ENCODE measurements around the gene MACO1.
A peak's percentile ranks its signal among the peaks of the same experiment; 100 is the strongest.
"Not testable (repeated sequence)": the region's sequence is repeated elsewhere in the genome, so short reads cannot be mapped to it uniquely, and the experiment has no call there.

MACO1 gene, protein sequence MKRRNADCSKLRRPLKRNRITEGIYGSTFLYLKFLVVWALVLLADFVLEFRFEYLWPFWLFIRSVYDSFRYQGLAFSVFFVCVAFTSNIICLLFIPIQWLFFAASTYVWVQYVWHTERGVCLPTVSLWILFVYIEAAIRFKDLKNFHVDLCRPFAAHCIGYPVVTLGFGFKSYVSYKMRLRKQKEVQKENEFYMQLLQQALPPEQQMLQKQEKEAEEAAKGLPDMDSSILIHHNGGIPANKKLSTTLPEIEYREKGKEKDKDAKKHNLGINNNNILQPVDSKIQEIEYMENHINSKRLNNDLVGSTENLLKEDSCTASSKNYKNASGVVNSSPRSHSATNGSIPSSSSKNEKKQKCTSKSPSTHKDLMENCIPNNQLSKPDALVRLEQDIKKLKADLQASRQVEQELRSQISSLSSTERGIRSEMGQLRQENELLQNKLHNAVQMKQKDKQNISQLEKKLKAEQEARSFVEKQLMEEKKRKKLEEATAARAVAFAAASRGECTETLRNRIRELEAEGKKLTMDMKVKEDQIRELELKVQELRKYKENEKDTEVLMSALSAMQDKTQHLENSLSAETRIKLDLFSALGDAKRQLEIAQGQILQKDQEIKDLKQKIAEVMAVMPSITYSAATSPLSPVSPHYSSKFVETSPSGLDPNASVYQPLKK

DNA sequence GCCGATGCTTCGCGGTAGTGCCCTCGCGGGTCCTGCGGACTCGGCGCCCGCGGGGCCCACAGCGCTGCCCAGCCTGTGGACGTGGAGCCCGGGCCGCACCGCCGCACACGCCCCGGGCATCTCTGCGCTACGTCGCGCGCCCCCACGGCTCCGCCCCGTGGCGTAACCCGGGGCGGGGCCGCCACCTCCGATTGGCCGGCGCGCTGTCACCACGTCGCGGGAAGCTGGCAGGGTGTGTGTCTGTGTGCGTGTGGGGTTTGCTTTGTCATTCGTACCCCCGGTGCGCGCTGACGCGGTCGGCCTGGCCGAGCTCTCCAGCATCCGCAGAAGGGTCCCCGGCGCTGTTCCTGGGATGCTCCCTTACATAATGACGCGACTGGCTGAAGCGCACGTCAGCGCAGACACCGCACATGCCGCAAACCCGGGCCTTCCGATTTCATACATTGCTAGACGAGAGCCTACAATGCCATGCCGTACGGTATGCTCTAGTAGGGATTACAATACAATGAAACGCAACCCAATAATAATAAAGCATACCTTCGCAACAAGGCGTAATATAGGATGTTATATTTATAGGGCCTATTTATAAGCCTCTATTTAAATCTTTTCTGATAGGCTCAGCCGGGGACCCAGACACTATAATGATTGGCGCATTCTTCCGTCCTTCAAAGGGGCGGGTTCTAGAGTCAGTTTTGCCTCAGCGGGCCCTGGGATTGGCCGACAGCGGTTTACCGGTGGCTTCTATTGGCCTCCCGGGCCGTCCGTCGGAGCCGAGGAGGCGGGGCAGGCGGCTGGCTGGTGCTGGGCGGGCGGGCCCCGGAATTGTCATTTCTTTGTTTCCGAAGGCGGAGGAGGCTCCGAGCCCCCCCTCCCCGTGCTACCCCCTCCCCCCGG lies at the start of gene MACO1:
Gene MACO1 (plus strand): TSS at position 825 of the 894 bp plus-strand sequence. CDS start 202 bp downstream, outside the sequence.
- peak; percentile 91 to 96 (median 95) for DNase-seq (ENCODE audit: low read depth in 2 of 3, low spot score in 2 of 3)

DNA sequence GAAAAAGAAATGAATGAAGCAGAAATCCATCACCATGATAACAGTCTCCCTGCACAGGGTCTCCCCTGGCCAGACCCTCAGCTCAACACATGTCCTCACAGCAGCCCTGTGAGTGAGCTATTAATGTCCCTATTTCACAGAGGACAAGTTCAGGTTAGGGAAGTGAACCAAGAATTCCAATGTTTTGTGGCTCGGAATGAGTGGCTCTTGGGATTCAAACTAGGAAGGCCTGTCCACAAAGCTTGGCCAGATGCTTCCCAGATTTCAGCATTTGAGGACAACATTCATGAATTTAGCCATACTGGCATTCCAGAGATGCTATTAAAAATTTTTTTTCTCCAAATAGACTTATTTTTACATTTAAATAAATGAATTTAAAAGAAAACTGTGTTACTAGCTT lies 48.2 kb upstream of the MACO1 start:
- not testable (repeated sequence) for DNase-seq (ENCODE audit: low read depth in 2 of 3, low spot score in 2 of 3)

DNA sequence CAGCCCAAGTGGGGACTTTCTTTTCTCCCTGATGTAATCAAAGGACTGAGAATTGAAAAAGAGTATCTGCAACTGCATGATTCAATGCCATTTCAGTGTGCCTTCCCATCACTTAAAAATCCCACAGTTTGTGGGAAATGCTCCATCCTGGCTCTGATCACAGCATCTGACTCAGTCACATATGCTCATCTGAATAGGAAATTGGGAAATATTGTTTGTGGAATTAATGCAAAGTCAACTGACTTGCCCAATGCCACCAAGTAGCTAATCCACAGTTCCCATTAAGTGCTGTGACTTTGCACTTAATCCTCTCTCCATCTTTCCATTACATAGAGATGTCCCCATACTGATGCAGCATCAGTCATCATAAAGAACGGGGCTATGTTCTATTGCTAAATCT lies 47.6 kb upstream of the MACO1 start:
- not testable (repeated sequence) for DNase-seq (ENCODE audit: low read depth in 2 of 3, low spot score in 2 of 3)

DNA sequence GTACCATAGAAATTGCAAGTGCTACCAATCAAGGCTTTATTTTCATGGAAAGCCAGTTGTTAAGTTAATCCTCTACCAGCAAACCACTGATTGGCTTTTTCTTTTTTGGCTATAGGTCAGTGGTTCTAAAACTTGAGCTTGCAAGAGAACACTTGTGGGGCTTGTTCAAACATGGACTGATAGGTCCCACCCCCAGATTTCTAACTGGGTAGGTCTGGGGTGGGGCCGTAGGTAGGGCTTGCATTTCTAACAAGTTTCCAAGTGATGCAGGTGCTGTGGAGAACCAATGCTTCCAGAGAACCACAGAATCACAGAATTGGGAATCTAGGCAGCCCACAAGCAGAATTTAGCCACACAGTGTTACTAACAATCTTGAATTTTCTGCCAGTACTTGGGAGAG lies 46.8 kb upstream of the MACO1 start:
- DNase-seq (ENCODE audit: low read depth in 2 of 3, low spot score in 2 of 3) = not testable (repeated sequence)

DNA sequence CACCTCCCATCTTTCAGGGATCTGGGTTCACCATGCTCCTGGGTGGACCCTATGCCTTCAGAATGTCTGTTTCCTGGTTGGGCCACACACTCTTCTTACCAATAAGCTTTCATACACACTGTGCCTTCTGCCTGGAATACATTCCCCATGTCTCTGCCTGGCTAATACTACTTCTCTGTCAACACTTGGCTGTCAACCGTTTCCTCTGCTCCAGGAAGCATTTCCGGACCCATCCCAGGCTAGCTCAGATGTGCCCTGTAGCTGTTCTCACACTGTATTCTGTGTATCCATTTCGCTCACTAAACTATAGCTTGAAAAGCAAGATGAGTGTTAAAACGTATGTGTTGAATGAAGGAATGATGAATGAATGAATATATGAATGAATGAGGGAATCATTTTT lies 43.6 kb upstream of the MACO1 start:
- not testable (repeated sequence) for DNase-seq (ENCODE audit: low read depth in 2 of 3, low spot score in 2 of 3)

DNA sequence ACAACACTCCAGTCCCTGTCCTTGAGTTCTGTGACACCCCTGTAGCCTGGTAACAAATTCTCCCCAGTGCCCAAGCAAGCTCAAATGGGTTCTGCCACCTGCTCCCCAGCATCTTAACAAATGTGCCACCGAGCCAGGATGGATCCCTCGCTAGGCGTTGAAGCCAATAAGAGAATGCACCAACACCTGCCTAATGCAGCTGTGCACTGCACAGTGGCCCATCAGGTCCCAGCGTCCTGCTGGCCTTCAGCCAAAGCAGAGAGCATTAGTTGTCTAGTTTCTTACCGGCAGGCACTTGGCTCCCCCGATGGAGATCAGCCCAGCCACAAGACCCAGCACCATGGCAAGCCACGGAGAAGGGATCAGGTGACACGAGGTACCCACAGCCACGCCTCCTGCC lies 42.0 kb upstream of the MACO1 start:
- not testable (repeated sequence) for DNase-seq (ENCODE audit: low read depth in 2 of 3, low spot score in 2 of 3)

DNA sequence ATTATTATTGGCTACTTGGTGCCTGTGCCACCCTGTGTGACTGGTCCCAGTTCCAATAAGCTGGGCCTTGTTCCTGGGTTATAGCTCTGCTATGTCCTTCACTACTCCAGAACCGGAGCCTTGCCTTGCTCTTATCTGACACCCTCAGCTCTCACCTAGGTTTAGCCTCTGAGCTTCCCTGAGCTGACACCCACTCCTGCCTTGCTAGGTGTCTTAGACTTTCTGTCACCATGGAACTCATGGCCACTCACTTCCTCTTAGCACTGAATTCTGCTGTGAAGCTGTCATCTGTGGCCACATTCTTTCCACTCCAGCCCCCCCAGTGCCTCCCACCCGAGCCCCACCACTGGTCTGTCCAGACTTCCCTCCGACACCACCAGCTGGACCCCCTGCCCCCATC lies 41.0 kb upstream of the MACO1 start:
- not testable (repeated sequence) for DNase-seq (ENCODE audit: low read depth in 2 of 3, low spot score in 2 of 3)

DNA sequence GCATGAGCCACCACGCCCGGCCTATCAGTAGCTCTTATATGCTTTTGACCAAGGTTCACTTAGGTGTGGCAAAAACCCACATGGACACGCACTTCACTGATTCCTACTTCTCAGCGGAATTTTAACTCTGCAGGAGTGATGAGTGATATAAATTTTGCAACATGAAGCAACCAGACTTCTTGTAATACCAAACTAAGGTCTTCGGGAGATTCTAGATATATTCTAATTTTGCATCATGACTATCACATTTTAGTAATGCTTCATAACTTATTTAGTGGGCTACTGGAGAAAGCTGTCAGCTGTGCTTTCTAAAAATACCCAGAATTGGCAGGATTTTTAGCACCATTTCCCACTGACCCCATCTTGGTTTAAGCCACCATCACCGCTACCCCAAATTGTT lies 37.9 kb upstream of the MACO1 start:
- no peak for DNase-seq (ENCODE audit: low read depth in 2 of 3, low spot score in 2 of 3)

DNA sequence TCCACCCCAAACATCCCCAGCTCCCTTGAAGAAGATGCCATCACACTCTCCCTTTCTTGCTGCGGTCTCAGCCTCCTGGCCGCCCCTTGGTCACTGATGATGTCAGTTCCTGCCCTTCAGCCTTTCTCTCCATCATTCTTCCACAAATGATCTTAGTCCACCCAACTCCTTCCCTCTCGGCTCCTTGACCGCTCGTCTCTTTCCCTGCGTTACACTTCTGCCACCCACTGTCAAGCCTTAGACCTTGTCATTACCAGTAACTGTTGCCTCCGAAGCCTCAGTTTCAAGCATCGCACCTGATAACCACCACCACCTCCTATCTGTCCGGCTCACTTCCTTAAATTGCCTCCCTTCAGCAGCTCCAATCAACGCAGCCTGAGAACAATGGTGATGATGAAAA lies 33.1 kb upstream of the MACO1 start:
- DNase-seq (ENCODE audit: low read depth in 2 of 3, low spot score in 2 of 3) = not testable (repeated sequence)

DNA sequence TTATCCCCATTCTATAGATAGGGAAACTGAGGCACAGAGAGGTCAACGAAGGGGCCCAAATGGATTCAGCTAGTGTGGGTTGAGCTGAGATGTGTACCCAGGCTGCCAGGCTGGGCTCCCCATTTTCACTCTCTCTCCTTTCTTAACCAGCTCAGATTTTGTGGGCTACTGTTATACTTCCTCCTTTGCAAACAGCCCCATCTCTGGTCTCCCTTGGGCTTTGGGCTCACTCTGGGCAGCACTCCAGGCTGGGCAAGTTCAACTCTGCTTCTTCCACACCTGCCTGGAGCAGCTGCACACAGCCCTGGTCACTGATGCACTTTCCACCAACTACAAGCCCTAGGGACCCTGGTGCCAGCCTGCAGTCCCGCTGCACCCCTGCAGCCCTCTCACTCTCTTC lies 32.6 kb upstream of the MACO1 start:
- DNase-seq (ENCODE audit: low read depth in 2 of 3, low spot score in 2 of 3) = not testable (repeated sequence)

DNA sequence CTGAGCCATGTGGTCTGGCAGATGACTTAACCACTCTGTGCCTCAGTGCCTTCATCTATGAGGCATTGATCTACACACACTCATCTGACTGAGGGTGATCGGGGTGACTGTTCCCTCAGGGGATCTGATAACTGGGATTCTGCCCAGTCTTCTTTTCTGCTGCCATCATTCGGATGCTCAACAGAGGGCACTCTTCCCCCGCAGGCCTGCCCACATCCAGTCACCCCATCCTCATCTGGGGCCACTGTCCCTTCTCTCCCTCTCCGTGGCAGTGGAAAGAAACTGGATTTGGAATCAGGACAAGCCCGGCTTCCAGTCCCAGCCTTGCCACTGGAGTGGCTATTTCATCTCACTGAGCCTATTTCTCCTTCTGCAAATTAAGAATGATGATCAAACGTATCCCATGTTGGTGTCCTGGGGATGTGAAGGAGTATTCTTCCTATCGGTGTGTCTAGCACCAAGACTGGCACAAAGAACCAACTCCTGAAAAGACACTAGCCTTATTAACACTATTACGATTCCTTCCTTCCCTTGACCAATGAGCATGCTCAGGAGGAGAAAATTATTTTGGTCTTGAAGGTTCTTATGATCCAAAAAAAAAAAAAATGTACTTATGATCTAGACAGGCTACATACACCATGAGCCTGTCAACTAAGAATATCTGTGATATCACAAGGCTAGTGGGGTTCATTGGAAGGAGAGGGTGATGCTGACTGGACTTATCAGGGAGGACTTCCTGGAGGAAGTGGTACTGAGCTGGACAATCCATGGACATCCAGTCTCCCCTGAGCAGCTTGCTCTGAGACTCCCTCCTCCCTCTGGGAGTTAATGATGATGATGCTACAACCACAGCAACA lies 27.5 kb upstream of the MACO1 start:
- not testable (repeated sequence) for DNase-seq (ENCODE audit: low read depth in 2 of 3, low spot score in 2 of 3)

DNA sequence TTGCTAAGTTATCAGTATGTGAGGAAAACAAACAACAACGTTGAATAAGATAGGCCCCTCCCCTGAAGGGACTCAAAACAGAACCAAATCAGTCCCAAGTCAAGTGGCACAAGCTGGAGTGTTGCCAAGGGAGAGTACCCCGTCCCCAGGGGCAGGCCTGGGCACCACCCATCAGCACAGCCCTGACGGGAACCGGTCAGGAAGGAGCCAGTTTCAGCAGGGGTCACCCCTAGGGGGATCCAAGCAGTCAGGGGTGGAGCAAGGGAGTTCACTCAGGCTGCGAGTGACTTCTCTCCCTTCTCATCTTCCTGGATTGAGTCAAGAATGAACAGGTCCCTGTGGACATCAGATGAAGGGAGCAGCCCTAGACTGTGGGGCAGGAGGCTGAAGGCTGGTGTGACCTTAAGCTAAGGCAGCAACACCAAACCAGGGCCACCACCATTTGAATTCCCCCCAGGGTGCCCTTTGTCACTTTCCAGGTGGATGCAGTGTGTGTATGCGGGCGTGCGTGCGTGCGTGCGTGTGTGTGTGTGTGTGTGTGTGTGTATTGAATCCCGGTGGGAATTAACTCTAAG lies 24.9 kb upstream of the MACO1 start:
- not testable (repeated sequence) for DNase-seq (ENCODE audit: low read depth in 2 of 3, low spot score in 2 of 3)

DNA sequence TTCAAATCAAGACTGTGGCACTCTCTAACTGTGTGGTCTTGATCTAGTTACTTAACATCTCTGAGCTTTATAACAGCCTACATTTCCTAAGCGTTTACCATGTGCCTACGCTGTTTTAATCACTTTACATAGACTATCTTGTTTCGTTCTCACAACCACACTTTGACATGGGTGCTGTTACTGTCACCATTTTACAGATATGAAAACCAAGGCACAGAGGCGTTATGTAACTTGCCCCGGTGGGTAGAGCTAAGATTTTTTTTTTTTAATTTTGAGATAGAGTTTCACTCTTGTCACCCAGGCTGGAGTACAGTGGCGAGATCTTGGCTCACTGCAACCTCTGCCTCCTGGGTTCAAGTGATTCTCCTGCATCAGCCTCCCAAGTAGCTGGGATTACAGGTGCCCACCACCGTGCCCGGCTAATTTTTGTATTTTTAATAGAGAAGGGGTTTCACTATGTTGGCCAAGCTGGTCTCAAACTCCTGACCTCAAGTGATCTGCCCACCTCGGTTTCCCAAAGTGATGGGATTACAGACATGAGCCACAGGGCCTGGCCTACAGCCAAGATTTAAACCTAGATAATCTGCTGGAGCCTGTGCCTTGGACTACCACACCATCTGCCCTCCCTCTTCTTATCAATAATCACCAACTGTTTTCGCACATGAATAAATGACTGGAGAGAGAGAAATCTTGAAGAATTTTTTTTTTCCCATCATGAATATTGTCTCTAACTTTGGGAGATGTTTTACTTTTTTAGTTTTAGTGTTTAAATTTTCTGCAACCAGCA lies 20.9 kb upstream of the MACO1 start:
- not testable (repeated sequence) for DNase-seq (ENCODE audit: low read depth in 2 of 3, low spot score in 2 of 3)

DNA sequence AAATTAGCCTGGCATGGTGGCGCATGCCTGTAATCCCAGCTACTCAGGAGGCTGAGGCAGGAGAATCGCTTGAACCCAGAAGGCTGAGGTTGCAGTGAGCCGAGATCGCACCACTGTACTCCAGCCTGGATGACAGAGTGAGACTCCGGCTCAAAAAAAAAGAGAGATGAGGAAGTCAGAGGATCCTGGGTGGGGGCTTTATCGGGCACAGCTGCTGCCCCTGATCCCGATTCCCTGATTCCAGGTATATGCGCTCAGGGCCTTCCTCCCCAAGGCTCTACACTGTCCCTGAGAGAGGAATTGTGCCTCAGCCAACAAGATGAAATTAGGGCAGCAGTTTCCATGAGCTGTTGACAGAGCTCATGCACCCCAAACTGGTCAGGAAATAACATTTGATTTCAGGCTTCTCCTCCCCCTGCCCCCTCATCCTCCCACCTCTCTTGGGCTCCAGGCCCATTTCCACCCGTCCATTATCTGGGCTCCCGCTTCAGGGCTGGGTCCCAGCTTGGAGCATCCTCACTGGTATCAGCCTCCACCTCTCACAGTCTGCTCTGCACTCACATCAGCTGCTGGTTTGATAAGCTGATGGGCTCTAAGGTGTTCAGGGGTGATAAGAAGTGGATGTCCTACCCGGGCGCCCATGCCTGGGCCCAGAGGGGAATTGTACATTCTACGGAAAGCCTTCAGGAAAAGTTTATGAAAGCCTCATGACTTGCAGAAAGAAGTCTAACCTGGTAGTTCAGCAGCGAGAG lies 17.6 kb upstream of the MACO1 start:
- not testable (repeated sequence) for DNase-seq (ENCODE audit: low read depth in 2 of 3, low spot score in 2 of 3)

DNA sequence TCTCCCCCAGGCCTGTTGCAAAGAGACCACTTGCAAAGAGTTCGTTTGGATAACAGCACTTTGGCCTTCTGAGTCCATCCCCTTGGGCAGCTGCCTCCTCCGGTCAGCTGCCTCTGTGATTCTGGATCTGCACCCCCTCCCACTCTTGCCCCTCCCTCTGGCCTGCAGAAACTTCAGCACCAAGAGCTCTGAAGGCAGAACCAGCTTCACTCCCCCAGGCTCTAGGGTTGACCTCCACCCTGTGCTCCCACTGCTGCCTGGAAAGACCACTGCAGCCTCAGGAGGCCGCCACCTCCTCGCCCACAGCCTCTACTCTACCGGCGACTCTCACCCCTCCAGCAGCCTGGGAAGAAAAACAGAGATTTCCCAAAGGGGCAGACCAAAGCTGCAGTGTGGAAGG lies 16.5 kb upstream of the MACO1 start:
- not testable (repeated sequence) for DNase-seq (ENCODE audit: low read depth in 2 of 3, low spot score in 2 of 3)

DNA sequence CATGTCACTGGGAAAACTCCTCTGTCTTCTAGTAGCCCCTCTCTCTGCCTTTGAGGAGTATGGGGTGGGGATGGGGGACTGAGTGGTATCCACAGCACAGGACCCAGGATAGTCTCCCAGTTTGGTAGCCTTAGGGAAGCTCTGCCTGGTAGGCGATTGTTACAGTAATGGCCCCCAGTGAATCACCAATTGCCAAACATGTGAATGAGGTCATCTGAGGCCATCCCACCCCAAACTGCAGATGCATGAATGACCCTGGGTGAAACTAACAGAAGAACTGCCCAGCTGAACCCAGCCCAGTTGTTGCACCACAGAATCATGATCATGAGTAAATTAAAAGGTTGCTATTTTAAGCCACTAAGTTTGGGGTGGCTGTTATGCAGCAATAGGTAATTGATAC lies 16.1 kb upstream of the MACO1 start:
- DNase-seq (ENCODE audit: low read depth in 2 of 3, low spot score in 2 of 3) = not testable (repeated sequence)

DNA sequence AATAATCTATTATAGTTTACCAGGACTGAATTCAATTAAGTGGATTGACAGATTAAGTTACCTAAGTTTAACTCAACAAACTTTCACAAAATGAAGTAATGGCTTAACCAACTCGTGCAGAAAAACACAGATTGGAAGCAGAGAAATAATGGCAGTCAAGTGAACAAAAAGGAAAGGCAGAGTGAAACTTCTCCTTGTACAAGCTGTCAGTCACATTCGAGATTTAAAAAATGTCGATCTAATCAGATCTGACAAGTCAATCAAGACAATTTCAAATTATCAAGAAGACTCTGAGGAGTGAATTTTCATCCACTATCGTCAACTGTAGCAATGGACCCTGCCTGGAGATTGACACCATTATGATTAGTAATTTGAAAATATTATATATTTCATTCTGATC lies 13.4 kb upstream of the MACO1 start:
- DNase-seq (ENCODE audit: low read depth in 2 of 3, low spot score in 2 of 3) = not testable (repeated sequence)

DNA sequence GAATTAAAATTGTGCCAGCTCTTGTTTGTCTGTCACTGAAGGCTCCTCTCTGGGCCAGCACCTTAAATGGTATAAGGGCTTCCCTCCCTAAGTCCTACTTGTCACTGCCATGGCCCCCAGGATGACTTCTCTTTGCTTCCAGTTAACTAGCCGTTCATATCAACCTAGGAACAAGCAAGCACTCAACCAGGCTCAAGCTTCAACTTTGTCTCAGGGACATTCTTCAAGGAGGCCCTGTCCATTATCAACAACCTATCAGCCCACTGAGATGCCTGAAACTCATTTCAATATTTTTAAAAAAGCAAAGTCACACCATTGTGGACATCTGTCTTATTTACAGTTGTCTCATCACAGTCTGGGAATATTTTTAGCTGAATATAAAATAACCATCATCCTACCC lies 11.4 kb upstream of the MACO1 start:
- not testable (repeated sequence) for DNase-seq (ENCODE audit: low read depth in 2 of 3, low spot score in 2 of 3)

DNA sequence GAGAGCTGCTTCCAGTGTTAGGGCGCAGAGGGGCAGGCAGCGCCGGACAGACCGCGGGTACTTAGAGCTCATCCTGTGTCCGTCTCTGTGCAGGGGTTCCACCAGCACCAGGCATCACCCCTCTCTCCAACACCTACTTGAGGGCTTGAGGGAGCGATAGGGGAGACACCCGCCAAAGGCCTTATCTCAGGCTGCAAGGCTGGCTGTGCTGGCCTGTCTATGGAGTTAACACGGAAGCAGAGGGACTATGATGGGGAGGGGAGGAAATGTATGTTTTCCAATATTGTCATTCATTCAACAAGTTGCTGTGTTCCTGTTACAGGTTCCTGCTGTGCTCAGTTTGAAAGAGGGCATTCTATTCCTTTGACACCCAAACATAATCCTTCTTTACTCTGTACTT lies 10.0 kb upstream of the MACO1 start, which contains the start of gene RHCE:
Gene RHCE (minus strand): TSS at position 111 of the 400 bp plus-strand sequence. CDS start 39 bp downstream, at position 72.
- DNase-seq (ENCODE audit: low read depth in 2 of 3, low spot score in 2 of 3) = not testable (repeated sequence)

All from activated CD8-positive, alpha-beta memory T cell treated with anti-CD3 and anti-CD28 coated beads for 48 hours (primary cell).